OCI-LY7 (cell line): ENCODE data around the gene PCDHA9.

Experiments
- CTCF ChIP-seq: fragments of 200-600 bp; sonication (generic); conservative IDR thresholded peaks from 2 replicates; pipeline ENCODE4 v1.5.1; 2014; ENCODE audit warnings: mild to moderate bottlenecking, antibody characterized with exemption, low read length, moderate library complexity, mixed read lengths
- EZH2phosphoT487 ChIP-seq: fragments of 200-600 bp; sonication (generic); IDR thresholded peaks from 2 replicates; pipeline ENCODE4 v1.6.1; 2018; ENCODE audit warnings: low read depth, borderline replicate concordance, mild to moderate bottlenecking, mixed run types, antibody characterized with exemption, low read length, moderate library complexity, mixed read lengths

GRCh38 chr5:140801494-140801841, 46.7 kb upstream of the PCDHA9 start:
- TF ChIP-seq CTCF (no peak), EZH2phosphoT487 (no peak)
